CD4-positive, alpha-beta T cell (primary cell): ENCODE measurements around the gene EXO5. TPM values are rescaled to one million over a fixed set of nuclear protein-coding genes. Genes with fewer than 3 reads are reported as not detected.

Experiments
- ATAC-seq: fragments of 200-7000 bp; cut with Tn5 transposase; one replicate; pipeline ENCODE4 v1.10.0; 2022; ENCODE audit warnings: mild to moderate bottlenecking; ENCODE audit not compliant: poor library complexity
- CTCF ChIA-PET: fragments of 350-600 bp; sonication (Branson Sonifier 250); formaldehyde crosslinking; loops from one replicate; lab custom pipeline; 2021; ENCODE audit warnings: antibody characterized with exemption, inconsistent platforms; lab: Charles Lee
- POLR2A ChIA-PET: fragments of 350-600 bp; sonication (Branson Sonifier 250); formaldehyde crosslinking; loops from one replicate; lab custom pipeline; 2021; ENCODE audit warnings: antibody characterized with exemption, inconsistent platforms; lab: Charles Lee
- DNase-seq, 14 experiments: peaks; one replicate each; pipeline ENCODE4 v3.0.0-alpha.2; 2013 to 2020; ENCODE audit warnings: mixed read lengths in 2 of 14
- H3K27ac ChIP-seq, 2 donors: one replicate each; pipeline versions ENCODE4 v1.5.1 to v1.7.0; 2013; ENCODE audit warnings: low read length in 2 of 2, low read depth in 1 of 2, mild to moderate bottlenecking in 1 of 2
- H3K27me3 ChIP-seq, 2 experiments: 1 replicate in 1 of 2; 2 replicates in 1 of 2; pipeline versions ENCODE4 v1.6.1 to v1.7.0; 2013; ENCODE audit warnings: low read length in 2 of 2, control low read depth in 1 of 2, mild to moderate bottlenecking in 1 of 2, moderate library complexity in 1 of 2; ENCODE audit not compliant: insufficient read depth in 2 of 2, control insufficient read depth in 1 of 2
- H3K36me3 ChIP-seq: one replicate; pipeline ENCODE4 v1.6.1; 2013; ENCODE audit warnings: low read length, control low read depth; ENCODE audit not compliant: insufficient read depth
- H3K4me1 ChIP-seq: one replicate; pipeline ENCODE4 v1.6.1; 2013; ENCODE audit warnings: low read length, control low read depth; ENCODE audit not compliant: insufficient read depth
- H3K4me3 ChIP-seq: one replicate; pipeline ENCODE4 v1.5.1; 2013; ENCODE audit warnings: mild to moderate bottlenecking, low read length, moderate library complexity
- H3K9me3 ChIP-seq, 2 experiments: 1 replicate in 1 of 2; 2 replicates in 1 of 2; pipeline versions ENCODE4 v1.6.1 to v1.7.0; 2013; ENCODE audit warnings: low read length in 2 of 2, mild to moderate bottlenecking in 2 of 2, control low read depth in 1 of 2, moderate library complexity in 1 of 2; ENCODE audit not compliant: control insufficient read depth in 1 of 2, insufficient read depth in 1 of 2
- H3K27ac Mint-ChIP-seq: one replicate; pipeline ENCODE4 v1.8.0; 2020; ENCODE audit warnings: mixed read lengths
- H3K27me3 Mint-ChIP-seq: one replicate; pipeline ENCODE4 v1.8.0; 2021; ENCODE audit warnings: mixed read lengths
- H3K36me3 Mint-ChIP-seq: one replicate; pipeline ENCODE4 v1.8.0; 2021; ENCODE audit warnings: low read depth, mixed read lengths
- H3K4me1 Mint-ChIP-seq: one replicate; pipeline ENCODE4 v1.8.0; 2021; ENCODE audit warnings: low read depth, mixed read lengths
- H3K4me3 Mint-ChIP-seq: one replicate; pipeline ENCODE4 v1.8.0; 2020; ENCODE audit warnings: mild to moderate bottlenecking, mixed read lengths
- H3K9me3 Mint-ChIP-seq: one replicate; pipeline ENCODE4 v1.8.0; 2020; ENCODE audit warnings: mixed read lengths
- CTCF ChIP-seq: fragments of 200-600 bp; IDR thresholded peaks from one replicate; pipeline ENCODE4 v1.8.0; 2022; ENCODE audit warnings: antibody characterized with exemption, mild to moderate bottlenecking
- intact Hi-C, 2 experiments: fragments of 100-400 bp; cut with DNase I in 1 of 2; cut with micrococcal nuclease in 1 of 2; formaldehyde crosslinking; loops; one replicate each; pipeline versions ENCODE4 v1.15.1 to v1.9.0; 2023 to 2025; cut with DNase I, micrococcal nuclease
- total RNA-seq, 174 experiments: library from RNA in 2 of 174; stranded (reverse) in 2 of 174; gene quantifications; one replicate each; pipeline ENCODE4 v1.2.3 and lab custom pipeline; 2021 to 2026

Gene EXO5
- total RNA-seq, 2 experiments from 2014 or later = 4.5 to 4.9 TPM

- no peak overlapping the region for H3K4me3 ChIP-seq
- Mint-ChIP-seq H3K4me1 (no peaks in the 10 kb centered on the region), H3K27me3 (peaks cover 5% of the 10 kb centered on the region), H3K4me3 (no peak overlapping the region), H3K27ac (no peak overlapping the region), H3K9me3 (peaks cover 2% of the 10 kb centered on the region), H3K36me3 (no peaks in the 10 kb centered on the region)
- ATAC-seq = no peak
- no peaks in the 10 kb centered on the region for H3K36me3 ChIP-seq
- no peak overlapping the region for H3K27ac ChIP-seq
- intact Hi-C loops = no loop called here
- no peak for DNase-seq
- ChIA-PET POLR2A (no interaction called here), CTCF (no interaction called here)
- no peaks in the 10 kb centered on the region for H3K4me1 ChIP-seq
- no peaks in the 10 kb centered on the region for H3K27me3 ChIP-seq
- no peak for TF ChIP-seq CTCF
- H3K9me3 ChIP-seq = no peaks in the 10 kb centered on the region
Observed at GRCh38 chr1:40562185-40562584, 53.6 kb downstream of the EXO5 start.

GRCh38 chr1:40563266-40563665, 54.7 kb downstream of the EXO5 start:
- Mint-ChIP-seq H3K36me3 (no peaks in the 10 kb centered on the region), H3K9me3 (peaks cover 2% of the 10 kb centered on the region), H3K4me3 (no peak overlapping the region), H3K27ac (no peak overlapping the region), H3K4me1 (no peaks in the 10 kb centered on the region), H3K27me3 (peaks cover 5% of the 10 kb centered on the region)
- intact Hi-C loops = no loop called here
- no peaks in the 10 kb centered on the region for H3K9me3 ChIP-seq
- no peaks in the 10 kb centered on the region for H3K27me3 ChIP-seq
- H3K4me3 ChIP-seq = no peak overlapping the region
- no peaks in the 10 kb centered on the region for H3K4me1 ChIP-seq
- ChIA-PET CTCF (no interaction called here), POLR2A (no interaction called here)
- no peaks in the 10 kb centered on the region for H3K36me3 ChIP-seq
- DNase-seq (no peak), ATAC-seq (no peak)
- H3K27ac ChIP-seq = no peak overlapping the region
- no peak for TF ChIP-seq CTCF

- Histone ChIP-seq H3K27me3 (no peaks in the 10 kb centered on the region), H3K4me3 (no peak overlapping the region), H3K4me1 (no peaks in the 10 kb centered on the region), H3K36me3 (no peaks in the 10 kb centered on the region), H3K9me3 (no peaks in the 10 kb centered on the region), H3K27ac (no peak overlapping the region)
- ChIA-PET POLR2A (no interaction called here), CTCF (no interaction called here)
- no peak for TF ChIP-seq CTCF
- H3K27me3 Mint-ChIP-seq = peaks cover 5% of the 10 kb centered on the region
- H3K4me3 Mint-ChIP-seq = no peak overlapping the region
- H3K4me1 Mint-ChIP-seq = no peaks in the 10 kb centered on the region
- no peak overlapping the region for H3K27ac Mint-ChIP-seq
- DNase-seq (no peak), ATAC-seq (no peak)
- intact Hi-C loops = no loop called here
- H3K36me3 Mint-ChIP-seq = no peaks in the 10 kb centered on the region
- H3K9me3 Mint-ChIP-seq = peaks cover 2% of the 10 kb centered on the region
Observed at GRCh38 chr1:40564506-40564905, 55.9 kb downstream of the EXO5 start.
